GM06990 (cell line): ENCODE results near the gene RBM4B.

Source experiments
- DNase-seq: peaks from one replicate; pipeline ENCODE4 v3.0.0-alpha.2; 2011; ENCODE audit not compliant: insufficient read length; ENCODE audit errors: extremely low read depth
- H3K27me3 ChIP-seq: replicated peaks from 2 replicates; pipeline ENCODE4 v1.6.0; 2011; ENCODE audit warnings: low read length; ENCODE audit not compliant: control insufficient read depth, insufficient read depth
- H3K36me3 ChIP-seq: 2 replicates; pipeline ENCODE4 v1.5.1; 2011; ENCODE audit warnings: low read length; ENCODE audit not compliant: control insufficient read depth, insufficient read depth
- H3K4me3 ChIP-seq: replicated peaks from 2 replicates; pipeline ENCODE4 v1.5.1; 2011; ENCODE audit warnings: low read depth, mild to moderate bottlenecking, control low read depth, low read length
- CTCF ChIP-seq: IDR thresholded peaks from 2 replicates; pipeline ENCODE4 v1.5.1; 2011; ENCODE audit warnings: low read length, control low read depth, mild to moderate bottlenecking, inconsistent platforms; ENCODE audit not compliant: insufficient read depth, poor library complexity, severe bottlenecking

Gene RBM4B

DNA sequence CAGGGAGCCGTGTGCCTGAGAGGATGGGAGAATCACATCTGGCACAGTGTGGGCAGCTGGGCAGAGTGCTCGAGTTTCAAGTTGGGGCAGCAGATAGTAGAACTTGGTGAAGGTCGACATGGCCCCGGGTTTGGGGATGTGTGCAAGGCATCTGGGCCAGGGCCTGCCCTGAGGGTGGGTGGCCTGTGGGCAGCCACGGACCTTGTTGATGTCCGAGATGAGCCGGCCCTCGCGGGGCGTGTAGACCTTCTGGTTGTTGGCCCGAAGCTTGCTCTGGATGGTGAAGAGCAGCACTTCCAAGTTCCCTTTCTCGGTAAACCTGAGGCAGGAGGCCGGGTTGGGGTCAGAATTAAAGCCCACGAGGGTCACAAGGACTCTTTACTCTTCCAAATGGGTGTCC, 31.0 kb upstream of the RBM4B start:
- no peaks in the 10 kb centered on the region; the same call in 1 of the 2 replicates for H3K27me3 ChIP-seq
- no peak for DNase-seq
- H3K36me3 ChIP-seq = no peaks in the 10 kb centered on the region
- TF ChIP-seq CTCF = no peak
- no peak overlapping the region for H3K4me3 ChIP-seq

DNA sequence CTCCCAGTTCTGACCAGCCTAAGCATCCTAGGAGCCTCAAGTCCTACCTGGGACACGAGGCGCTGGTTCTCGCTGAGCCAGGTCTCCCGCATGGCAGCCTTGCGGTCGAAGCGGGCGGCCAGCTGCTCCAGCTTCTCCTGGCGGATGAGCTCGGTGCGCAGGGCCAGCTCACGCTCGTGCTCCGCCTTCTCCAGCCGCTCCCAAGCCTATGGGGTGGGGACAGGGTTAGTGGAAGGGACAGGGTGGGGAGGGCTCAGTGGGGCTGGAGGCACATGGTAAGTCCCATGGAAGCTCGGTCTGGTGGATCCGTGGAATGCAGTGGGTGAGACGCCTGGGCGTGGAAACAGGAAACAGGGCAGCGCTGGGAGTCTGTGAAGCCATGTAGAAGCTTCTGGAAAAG, 30.4 kb upstream of the RBM4B start:
- Histone ChIP-seq H3K36me3 (no peaks in the 10 kb centered on the region), H3K4me3 (no peak overlapping the region), H3K27me3 (no peaks in the 10 kb centered on the region; the same call in 1 of the 2 replicates)
- no peak for DNase-seq
- TF ChIP-seq CTCF = no peak

- Histone ChIP-seq H3K36me3 (no peaks in the 10 kb centered on the region), H3K27me3 (no peaks in the 10 kb centered on the region; the same call in 1 of the 2 replicates), H3K4me3 (no peak overlapping the region)
- TF ChIP-seq CTCF = no peak
- DNase-seq = no peak
Measured at GRCh38 chr11:66707486-66707885, 29.8 kb upstream of the RBM4B start.

- DNase-seq = no peak
- H3K4me3 ChIP-seq = no peak overlapping the region
- TF ChIP-seq CTCF = no peak
- no peaks in the 10 kb centered on the region; the same call in 1 of the 2 replicates for H3K27me3 ChIP-seq
- H3K36me3 ChIP-seq = no peaks in the 10 kb centered on the region
Measured at GRCh38 chr11:66706989-66707388, 29.3 kb upstream of the RBM4B start.

- DNase-seq = no peak
- Histone ChIP-seq H3K4me3 (no peak overlapping the region), H3K36me3 (no peaks in the 10 kb centered on the region), H3K27me3 (no peaks in the 10 kb centered on the region)
- no peak for TF ChIP-seq CTCF
Measured at GRCh38 chr11:66705587-66706335, 28.1 kb upstream of the RBM4B start.

GRCh38 chr11:66704659-66705360, 27.1 kb upstream of the RBM4B start:
- H3K27me3 ChIP-seq = no peaks in the 10 kb centered on the region
- no peak for TF ChIP-seq CTCF
- H3K4me3 ChIP-seq = no peak overlapping the region
- no peaks in the 10 kb centered on the region for H3K36me3 ChIP-seq
- DNase-seq = no peak
